Kidney tubule cell (primary cell): Measurements from ENCODE around the gene ARID1B.
"Not testable (repeated sequence)": the region's sequence is repeated elsewhere in the genome, so short reads cannot be mapped to it uniquely, and the experiment has no call there.

Source experiments
- DNase-seq: peaks from one replicate; pipeline ENCODE4 v3.0.0-alpha.2; 2018; ENCODE audit warnings: low spot score

The ARID1B gene

GRCh38 chr6:157133856-157134255 lies 356.7 kb downstream of the ARID1B start:
- peak; percentile 50 for DNase-seq

- no peak for DNase-seq
Measured at GRCh38 chr6:157134402-157135047, 357.3 kb downstream of the ARID1B start.

- no peak for DNase-seq
Measured at GRCh38 chr6:157135691-157136090, 358.5 kb downstream of the ARID1B start.

GRCh38 chr6:157137501-157137900 lies 360.3 kb downstream of the ARID1B start:
- no peak for DNase-seq

DNA sequence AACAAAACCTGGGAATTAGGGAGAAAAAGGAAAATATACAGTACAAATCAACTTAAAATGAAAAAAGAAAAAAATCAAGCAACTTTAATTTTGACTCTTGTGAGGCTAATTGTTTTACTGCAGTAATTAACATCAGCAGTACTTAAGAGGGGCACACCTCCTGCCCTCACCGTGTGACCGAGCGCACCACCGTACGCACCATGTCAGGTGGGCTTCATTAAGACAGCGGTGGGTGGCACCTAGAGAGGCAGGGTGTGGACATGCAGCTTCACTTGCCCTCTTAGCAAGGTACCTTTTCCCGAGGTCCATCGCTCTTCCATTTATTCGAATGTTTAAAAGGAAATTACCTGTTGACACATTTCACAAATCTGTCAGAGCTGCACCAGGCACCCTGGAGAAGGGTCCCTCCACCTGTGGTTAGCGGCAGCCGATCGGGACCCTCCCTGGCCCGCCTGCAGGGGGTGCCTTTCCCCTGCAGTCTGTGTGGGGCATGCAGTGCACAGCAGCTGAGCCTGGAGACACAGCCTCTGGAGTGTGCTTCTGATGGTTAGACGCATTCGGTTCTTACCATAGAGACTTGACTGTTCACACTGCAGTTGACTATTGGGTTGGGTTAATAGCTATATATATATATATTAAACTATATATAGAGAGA lies 362.0 kb downstream of the ARID1B start:
- DNase-seq: no peak

DNA sequence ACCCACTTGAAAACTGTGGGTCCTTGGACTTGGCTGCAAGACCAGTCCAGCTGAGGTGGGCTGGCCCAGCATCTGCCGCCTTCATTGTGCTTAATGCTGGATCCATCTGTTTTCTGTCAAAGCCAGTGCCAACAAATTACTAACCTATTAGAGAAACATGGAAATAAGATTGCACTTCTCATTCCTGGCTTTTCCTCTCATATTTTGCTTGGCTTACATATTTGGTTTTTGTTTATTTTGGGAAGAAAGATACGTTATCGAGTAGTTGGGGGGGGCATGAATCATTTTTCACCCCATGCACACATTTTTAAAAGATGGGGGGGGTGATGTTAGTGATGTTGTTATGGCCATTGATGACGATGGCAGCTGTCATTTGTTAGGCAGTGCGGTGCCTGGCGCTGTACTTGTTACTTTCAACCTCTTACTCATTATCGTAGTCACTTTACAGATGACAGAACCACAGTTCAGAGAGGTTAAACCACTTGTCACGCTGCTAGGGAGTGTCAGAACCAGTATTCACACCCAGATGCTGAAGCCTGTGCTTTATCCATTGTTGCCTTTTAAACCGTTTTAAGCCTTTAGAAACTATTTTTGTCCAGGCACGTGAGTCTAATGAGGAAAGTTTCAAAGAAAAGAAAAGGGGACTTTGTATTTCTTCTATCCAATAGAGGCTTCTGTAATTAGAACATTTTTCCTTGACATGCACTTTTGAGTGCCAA lies 366.2 kb downstream of the ARID1B start:
- DNase-seq: peak; percentile 21

DNA sequence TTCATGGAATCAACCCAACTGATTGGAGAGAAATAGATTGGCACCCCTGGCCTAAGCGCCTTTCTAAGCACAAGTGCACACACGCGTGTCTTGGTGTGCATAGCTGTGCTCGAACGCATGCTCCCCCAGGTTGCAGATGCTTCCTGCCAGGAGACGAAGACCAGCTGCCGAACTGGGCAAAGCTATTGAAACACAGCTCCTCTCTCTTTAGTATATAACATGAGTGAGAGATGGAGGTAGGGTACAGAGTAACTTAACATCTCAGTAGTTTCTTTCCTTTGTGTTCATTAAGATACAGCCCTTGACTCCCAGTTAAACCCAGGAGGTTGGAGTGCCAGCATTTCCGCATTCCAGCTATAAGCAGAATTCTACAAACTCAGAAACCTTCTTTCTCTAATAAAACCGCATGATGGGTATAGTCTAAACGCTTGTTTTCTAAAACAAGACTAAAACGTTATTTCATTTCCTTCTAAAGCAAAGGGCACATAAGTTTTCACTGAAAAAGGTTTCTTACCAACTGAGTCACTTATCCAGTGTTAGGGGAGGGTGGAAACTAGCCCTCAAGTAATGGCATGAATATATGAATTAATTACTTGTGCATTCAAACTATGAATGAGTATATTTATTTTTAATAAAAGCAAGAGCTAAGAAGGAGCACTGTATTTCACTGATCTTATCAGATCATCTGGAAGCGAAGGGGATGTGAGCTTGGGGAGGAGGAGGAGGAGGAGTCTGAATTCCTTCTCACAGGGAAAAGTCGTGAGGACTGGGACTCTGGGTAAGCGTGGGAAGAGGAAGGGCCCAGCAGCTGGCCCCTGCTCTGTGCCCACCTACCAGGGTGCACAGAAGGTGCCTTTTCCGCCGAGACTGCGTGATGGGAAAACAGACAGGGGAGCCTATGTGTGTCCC lies 367.0 kb downstream of the ARID1B start:
- DNase-seq: no peak

DNA sequence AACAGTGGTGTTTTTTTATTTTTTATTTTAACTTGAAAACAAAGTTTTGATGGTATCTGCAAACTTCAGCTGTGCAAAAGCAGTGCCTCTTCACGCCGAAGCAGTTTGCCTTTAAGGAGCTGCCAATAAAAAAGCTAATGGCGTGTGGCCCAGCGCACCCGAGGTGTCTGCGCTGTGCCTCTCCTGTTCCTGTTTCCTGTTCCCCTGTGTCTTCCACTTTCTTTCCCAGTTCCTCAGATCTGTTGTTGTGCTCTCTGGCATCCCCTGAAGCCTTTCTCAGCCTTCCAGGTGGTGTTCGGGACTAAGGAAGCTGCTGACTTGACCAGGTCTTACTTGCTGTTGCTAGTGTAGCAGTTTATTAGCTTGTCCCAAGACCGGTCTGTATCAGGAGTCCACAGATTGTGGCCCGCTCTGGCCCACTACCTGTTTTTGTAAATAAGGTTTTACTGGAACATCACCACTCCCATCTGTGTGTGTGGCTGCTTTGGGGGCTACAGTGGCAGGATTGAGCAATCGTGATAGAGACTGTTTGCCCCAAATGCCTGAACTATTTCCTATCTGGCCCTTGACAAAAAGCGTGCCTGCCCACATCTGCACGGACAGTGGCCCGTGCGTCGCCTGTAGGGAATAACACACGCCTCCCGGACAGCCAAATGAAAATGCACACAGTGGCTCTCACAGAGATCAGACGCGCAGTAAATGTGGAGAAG lies 367.8 kb downstream of the ARID1B start:
- DNase-seq: no peak

DNA sequence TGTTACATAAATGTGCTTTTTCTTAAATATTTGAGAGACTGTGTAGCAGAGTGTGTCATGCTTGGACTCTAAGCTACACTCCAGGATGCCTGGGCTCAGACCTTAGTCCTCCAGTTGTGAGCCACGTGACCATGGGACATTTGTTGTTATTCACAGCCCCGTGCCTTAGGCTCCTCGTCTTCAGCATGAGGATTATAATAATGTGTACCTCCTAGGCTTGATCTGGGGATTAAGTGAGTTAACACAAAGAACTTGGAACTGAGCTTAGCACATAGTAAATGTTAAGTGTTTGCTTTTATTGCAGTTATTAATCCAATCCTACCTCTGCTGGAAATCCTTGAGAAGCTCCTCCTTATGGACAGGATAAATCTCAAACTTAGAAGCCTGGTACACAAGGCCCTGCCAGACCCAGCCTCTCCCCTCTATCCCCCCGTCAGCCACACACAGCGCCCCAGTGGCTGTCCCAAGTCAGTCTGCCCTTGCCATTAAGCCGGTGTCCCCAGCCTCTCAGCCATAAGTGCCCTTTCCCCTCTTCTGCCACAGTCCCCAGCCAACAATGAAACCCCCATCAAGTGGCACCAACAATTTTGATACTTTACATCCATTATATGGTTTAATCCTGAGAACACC lies 368.6 kb downstream of the ARID1B start:
- peak; percentile 12 for DNase-seq

- not testable (repeated sequence) for DNase-seq
Measured at GRCh38 chr6:157147054-157148026, 370.2 kb downstream of the ARID1B start.

DNA sequence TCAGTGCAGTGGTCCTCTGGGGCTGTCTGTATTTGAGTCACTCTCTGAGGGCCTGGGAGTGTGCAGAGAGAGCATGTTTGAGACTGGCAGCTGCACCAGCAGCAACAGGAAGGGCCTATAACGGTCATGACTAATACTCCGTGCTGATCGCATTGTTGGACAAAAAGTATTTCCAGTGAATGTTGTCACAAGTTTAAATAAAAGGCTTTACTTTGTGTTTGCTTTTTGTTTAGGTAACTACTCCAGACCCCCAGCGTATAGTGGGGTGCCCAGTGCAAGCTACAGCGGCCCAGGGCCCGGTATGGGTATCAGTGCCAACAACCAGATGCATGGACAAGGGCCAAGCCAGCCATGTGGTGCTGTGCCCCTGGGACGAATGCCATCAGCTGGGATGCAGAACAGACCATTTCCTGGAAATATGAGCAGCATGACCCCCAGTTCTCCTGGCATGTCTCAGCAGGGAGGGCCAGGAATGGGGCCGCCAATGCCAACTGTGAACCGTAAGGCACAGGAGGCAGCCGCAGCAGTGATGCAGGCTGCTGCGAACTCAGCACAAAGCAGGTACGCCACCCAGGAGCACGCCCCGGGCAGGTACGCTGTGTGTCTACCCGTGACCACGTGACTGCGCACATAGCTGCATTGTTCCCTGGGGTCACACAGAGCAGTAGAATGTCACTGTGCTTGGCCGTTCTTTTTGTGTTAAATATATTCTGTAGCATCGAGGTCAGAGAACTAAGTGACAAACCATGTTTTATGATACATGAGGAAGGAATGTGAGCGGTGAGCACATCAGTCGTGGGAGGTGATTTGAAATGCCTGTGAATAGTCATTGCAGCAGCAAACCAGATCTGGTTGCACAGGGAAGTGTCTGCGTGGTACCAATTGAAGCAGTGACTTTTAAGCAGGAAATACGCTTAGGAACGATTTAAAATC lies 371.5 kb downstream of the ARID1B start:
- DNase-seq: peak; percentile 97

DNA sequence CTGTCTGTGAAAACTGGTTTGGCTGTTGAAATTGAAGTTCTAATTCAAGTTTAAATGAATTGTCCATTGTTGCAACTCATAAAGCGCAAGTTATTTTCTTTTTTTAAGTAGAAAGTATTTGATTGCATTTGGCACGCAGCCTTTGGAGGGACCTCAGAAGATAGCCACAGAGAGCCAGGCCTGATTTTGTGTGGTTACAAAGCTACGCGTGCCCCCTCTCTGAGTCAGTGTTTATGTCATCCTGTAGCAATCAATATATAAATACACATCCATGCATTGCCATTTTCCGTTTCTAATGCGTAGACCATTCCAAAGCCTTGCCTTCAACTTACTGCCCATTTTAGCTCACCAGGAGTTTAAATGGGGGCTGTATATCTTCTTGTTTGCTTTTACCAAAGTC lies 372.9 kb downstream of the ARID1B start:
- no peak for DNase-seq

DNA sequence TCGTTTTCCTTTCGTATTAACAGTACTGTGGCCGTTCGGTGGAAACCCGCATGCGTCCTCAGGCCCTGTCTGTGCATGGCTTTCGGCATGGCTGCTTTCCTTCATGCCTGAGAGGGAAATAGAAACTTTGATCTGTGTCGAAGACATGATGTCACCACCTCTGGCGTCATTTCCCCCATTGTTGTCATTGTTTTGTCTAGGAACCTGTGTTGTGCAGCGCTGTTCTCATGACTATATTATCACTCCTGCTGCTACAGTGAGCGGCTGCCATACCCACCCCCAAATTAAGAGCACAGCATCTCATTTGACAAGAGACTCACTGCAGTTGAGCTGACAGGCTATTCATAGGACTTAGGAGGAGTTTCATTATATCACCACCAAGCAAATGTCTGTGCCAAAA lies 373.9 kb downstream of the ARID1B start:
- peak; percentile 69 for DNase-seq

- no peak for DNase-seq
Measured at GRCh38 chr6:157151989-157152388, 374.8 kb downstream of the ARID1B start.

DNA sequence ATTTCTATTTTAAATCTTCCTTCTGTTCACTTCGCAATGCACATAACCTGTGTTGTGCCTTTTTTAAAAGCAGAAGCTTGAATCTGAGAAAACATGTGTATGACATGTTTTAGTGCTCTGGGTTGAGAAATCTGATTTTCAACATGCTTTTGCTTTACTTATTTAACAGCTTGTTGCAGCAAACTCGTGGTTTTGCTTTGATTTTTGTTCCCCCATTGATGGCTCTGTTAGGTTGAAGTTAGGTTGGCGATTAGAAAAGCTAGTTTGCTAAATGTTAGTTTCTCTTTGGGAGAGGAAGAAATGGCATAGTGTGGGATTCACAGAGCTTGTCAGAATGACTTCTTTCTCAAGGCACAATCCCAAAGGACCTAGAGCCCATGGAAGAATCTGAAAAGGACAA lies 375.4 kb downstream of the ARID1B start:
- DNase-seq: no peak

- no peak for DNase-seq
Measured at GRCh38 chr6:157155804-157156203, 378.6 kb downstream of the ARID1B start.

GRCh38 chr6:157157258-157157657 lies 380.1 kb downstream of the ARID1B start:
- no peak for DNase-seq

- DNase-seq: no peak
Measured at GRCh38 chr6:157158456-157158855, 381.3 kb downstream of the ARID1B start.

DNA sequence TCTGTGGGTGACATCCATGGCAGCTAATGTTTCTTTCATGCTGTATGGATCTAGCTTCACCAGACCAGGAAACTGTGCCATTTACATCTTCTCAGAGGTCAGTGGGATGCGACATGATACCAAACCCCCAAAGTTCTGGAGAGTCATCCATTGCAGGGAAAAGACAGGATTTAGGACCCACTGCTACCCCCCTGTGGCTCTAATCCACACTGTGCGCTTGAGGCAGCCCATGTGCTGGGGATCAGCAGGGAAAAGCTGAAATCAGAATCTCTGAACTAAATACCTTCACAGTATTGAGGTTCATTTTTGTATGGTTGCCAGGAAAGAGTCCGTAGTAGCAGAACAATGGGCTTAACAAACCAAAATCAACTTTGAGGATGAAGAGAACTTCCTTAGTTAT lies 381.7 kb downstream of the ARID1B start:
- DNase-seq: no peak
